Embryonic facial prominence (tissue), 1 donor: ENCODE measurements around the gene LSS.

Experiments used
- DNase-seq: peaks from one replicate; pipeline ENCODE4 v3.0.0-alpha.2; 2016; ENCODE audit errors: extremely low spot score

The LSS gene

GRCh38 chr21:46218906-46219590 lies 9.5 kb downstream of the LSS start:
- DNase-seq = no peak

GRCh38 chr21:46217511-46218196 lies 10.9 kb downstream of the LSS start:
- no peak for DNase-seq

GRCh38 chr21:46216132-46216747 lies 12.3 kb downstream of the LSS start:
- no peak for DNase-seq

GRCh38 chr21:46215436-46216131 lies 13.0 kb downstream of the LSS start:
- no peak for DNase-seq

- no peak for DNase-seq
Observed at GRCh38 chr21:46214478-46215340, 13.9 kb downstream of the LSS start.

- no peak for DNase-seq
Observed at GRCh38 chr21:46213620-46214286, 14.8 kb downstream of the LSS start.

- DNase-seq = no peak
Observed at GRCh38 chr21:46212721-46213484, 15.7 kb downstream of the LSS start.

- no peak for DNase-seq
Observed at GRCh38 chr21:46211786-46212720, 16.5 kb downstream of the LSS start.

- no peak for DNase-seq
Observed at GRCh38 chr21:46211376-46211775, 17.2 kb downstream of the LSS start.

GRCh38 chr21:46210378-46211136 lies 18.0 kb downstream of the LSS start:
- DNase-seq = no peak

- DNase-seq = no peak
Observed at GRCh38 chr21:46208761-46209721, 19.5 kb downstream of the LSS start.

GRCh38 chr21:46207920-46208591 lies 20.5 kb downstream of the LSS start:
- no peak for DNase-seq

GRCh38 chr21:46207006-46207919 lies 21.3 kb downstream of the LSS start:
- no peak for DNase-seq

- no peak for DNase-seq
Observed at GRCh38 chr21:46206163-46207005, 22.2 kb downstream of the LSS start.

- DNase-seq = no peak
Observed at GRCh38 chr21:46205766-46206162, 22.8 kb downstream of the LSS start.
